Stimulated activated CD8-positive, alpha-beta memory T cell treated with anti-CD3 and anti-CD28 coated beads, Interleukin-4, amount 100 ng/mL, for 48 hours (primary cell): Measurements from ENCODE around the gene PITPNM3.
A peak's percentile ranks its signal among the peaks of the same experiment; 100 is the strongest.
"Not testable (repeated sequence)": the region's sequence is repeated elsewhere in the genome, so short reads cannot be mapped to it uniquely, and the experiment has no call there.

Source experiments
- DNase-seq: peaks from one replicate; pipeline ENCODE4 v3.0.0-alpha.2; 2020

The PITPNM3 gene

DNA sequence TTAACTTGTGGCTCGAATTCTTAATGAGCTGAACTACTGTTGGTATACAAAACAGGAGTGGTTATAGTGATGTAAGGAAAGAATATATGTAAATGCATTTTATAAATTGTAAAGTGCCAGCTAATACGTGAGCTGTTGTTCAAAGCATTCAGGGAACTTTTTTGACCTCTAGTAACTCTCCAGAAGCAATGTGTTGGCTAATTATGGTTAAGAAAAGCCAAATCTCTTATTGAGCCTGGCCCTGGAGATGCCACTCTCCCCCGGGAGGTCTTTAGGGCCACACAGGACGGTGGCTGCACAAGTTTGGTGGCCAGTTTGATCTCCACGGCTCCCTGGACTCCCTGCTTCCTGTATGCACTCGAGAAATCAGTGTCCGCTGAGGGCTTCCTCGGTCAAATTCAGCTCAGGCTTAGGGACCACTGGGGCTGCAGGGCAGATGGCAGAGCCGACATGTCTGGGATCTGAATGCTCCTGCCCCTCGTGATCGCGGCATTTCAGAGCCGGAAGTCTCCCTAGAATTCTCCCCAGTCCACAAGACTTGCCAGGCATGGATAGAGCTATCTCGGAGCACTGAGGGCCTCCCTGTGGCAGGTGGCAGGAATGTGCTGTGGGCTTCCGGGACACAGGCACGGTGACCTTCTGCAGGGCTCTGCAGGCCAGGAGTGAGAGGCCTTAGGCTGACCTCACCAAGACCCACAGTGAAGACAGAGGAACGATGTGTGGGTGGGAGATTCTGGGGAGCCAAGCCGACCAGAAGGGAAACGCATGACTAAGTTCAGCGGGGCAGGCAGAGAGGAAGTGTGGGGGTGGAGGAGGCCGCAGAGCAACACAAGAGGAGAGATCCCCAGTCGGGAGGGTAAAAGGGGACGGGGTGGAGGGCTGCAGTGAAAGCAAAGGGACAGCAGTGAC is 18.6 kb upstream of the PITPNM3 start:
- DNase-seq: peak; percentile 69

DNA sequence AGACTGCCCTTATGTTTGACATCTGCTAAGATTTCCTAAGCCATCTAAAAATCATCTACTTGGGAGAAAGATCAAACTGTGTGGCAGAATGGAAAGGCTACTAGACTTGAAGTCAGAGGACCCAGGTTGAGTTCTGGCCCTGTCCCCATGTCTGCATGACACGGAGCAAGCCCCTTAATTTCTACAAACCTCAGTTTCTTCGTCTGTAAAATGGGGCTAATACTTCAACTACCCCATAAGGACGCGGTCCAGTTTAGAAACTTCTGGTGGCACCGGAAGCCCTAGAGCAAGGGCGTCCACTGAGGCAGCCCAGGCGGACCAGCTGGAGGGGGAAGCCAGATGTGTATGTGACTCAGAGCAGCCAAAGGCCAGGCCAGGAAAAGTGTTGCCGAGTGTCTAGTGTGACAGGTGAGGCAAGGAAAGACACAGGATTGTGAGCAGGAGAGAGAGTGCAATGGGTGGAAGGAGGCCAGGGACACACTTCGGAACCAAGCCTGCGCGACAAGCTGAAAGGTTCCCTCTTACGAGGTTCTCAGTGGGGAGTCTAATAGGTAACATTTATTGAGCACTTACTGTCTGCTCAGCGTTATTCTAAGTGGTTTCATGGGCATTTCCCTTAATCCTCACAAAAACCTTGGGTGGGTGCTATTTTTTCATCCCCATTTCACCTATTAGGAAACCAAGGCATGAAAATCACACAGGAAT is 17.8 kb upstream of the PITPNM3 start:
- no peak for DNase-seq

DNA sequence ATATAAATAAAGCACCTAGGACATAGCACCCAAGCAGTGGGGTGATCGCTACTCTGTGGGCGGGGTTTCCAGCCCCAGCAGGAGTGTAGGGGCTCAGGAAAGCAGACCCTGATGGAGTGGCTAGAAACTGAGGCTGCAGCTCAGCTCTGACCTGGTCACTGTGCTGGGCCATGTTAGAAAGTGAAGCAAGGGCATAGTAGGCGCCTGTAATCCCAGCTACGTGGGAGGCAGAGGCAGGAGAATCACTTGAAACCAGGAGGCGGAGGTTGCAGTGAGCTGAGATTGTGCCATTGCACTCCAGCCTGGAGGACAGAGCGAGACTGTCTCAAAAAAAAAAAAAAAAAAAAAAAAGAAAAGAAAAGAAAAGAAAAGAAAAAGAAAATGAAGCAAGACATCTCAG is 17.1 kb upstream of the PITPNM3 start:
- not testable (repeated sequence) for DNase-seq

DNA sequence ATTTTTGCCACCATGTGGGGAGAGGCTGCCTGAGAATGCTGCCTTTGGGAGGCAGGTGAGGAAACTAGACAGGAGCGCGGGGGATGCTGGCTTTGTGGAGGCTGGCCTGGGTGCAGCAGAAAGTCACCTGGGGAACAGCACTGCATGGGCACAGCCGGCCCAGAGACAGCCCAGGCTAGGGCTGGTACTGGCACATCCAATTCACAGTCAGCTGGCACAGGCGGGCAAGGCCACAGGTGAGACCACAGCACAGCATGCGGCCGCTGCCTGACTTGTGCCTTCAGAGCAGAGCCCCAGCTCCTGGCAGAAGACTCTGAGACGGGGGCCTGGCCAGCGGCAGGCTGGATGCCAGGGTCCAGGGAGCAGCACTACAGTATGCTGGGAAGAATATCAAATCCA is 16.6 kb upstream of the PITPNM3 start:
- DNase-seq: no peak

DNA sequence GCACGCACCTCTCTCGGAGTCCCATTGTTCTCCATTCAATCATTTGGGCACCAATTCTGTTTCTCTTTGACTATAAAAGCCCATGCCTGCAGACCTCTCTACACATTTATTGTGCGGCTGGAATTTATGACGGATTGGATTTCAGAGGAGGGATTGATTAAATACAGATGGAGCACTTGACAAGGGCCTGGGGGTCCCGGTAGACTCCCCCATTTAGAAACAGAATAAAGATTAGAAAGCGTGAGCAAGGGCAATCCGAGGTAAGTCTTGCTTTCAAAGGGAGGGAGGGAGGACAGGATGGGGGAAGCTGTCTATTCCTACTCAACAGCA is 15.1 kb upstream of the PITPNM3 start:
- DNase-seq: no peak

DNA sequence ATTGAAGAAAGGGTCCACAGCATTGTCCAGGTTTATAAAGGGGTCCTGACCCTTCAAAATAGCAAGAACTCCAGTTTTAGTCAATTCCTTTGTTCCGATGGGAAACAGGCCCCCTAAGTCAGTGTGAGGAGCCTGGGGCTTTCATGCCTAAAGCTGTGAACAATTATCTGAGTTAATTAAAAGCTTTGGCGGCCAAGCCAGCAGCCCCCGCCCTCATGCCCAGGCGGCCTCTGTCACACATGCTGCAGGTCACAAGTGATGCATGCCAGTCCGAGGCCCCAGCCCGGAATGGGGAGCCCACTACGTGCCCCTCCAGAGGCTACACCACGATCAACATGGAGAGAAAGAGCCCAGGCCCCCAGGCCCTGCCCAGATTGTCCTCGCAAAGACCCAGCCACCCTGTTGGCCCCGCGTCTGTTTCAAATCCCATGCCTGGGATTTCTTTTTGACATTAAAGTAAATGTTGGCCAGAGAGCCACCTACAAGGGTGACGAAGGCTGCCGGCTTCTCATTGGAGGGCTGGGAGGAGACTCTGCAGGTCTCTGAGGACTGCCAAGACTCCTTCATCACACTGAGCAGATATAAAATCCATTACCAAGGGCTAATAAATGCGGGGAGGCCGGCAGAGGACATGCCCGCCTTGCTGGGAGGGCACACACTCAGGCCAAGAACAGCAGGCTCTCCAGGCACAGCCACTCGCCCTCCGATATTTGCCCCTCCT is 14.5 kb upstream of the PITPNM3 start:
- DNase-seq: no peak

DNA sequence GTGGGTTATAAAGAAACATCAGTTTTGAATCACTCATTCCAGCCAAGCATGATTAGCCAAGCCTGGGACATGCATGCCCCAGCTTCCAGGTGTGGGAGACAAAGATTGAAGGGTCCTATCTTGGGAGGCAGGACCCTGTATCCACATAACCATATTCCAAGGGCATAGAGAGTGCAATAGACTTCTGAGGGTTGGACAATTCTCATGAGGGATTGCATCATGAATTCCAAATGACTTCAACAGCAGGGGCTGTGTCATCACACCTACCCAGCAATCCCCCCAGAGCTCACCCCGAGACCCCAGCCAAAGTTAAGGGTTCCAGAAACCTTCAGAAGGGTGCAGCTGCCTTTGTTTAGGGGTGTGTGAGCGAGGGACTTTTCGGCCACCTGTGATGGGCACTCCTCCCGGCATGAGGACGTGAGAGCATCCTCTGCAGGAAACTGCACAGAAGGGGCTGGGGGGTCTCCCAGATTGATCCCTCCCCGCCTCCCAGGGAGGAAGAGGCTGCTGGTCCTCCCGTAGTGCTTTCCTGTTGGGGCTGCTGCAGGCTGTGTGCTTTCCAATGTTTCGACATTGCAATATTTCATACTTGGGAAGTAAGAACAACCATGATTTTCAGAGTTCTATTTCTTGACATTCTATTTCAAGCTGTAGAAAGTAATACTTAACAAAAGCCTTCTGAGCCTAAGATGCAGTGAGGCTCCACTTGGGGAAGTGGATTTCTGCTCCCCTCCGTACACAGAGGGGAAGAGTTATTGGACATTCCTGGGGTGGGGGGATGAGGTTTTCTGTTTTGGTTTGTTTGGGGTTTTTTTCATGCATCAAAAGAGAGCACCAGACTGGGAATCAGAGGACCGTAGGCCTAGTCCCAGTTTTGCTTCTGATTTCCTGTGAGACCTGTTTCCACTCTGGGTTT is 13.3 kb upstream of the PITPNM3 start:
- no peak for DNase-seq

DNA sequence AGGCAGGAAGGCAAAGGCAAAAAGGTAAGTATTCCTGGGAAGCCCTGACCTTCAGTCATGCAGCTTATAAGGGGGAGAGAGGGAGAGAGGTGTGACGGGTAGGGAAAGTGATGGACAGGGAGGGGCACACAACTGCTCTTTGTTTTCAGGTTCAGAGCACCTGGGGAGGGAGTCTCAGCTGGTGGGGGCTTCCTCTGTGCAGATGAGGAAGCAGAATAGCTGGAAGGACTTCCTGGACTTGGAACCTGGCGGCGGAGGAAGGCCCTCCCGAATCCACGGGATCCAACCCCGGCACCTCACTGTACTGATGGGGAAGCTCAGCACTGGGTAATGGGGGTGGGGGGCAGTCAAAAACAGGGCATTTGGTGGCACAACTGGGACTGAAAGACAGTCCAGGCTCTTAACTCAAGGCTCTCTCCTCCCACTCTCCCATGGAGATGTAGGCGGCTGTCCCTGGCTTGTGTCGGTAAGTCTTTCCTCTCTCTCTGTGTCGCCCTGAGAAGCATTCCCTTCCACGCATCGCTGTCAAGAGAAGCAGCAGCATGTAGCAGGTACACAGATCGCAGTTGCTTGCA is 11.9 kb upstream of the PITPNM3 start:
- no peak for DNase-seq

DNA sequence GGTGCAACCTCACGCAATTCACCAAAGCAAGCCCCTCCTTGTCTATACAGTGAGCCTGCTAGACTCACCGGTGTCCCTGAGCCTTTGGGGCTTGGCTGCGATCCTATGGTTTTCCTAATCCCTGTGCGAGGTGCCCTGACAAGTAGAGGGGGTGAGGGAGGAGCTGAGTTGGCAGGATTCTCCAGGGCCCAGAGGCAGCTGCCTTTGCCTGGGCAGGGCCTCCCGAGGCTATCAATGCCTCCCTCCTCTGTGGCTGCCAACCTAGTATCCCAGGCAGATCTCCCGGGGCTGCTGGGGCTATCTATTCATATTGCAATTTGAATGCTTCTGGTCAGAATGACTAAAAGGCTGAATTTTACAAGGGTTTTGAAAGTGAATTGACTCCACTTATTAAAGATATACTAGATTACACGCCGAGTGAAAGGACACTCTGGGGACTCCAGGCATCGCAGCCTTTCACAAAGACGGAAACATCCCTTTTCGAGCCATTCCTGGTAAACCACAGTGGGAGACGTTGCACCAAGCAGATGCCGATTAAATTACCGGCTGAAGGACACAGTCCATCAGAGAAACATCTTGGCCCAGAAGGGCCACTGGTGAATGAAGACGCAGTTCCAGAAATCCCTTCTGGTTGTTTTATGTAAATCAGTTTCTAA is 11.3 kb upstream of the PITPNM3 start:
- DNase-seq: no peak

DNA sequence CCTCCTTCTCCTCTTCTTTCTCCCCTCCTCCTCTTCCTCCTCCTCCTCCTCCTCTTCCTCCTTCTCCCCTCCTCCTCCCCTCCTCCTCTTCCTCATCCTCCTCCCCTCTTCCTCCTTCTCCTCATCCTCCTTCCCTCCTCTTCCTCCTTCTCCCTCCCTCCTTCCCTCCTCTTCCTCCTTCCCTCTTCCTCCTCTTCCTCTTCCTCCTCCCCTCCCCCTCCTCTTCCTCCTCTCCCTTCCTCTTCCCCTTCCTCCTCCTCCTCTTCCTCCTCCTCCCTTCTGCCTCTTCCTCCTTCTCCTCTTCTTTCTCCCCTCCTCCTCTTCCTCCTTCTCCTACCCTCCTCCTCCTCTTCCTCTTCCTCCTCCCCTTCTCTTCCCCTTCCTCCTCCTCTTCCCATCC is 5.1 kb upstream of the PITPNM3 start:
- no peak for DNase-seq

DNA sequence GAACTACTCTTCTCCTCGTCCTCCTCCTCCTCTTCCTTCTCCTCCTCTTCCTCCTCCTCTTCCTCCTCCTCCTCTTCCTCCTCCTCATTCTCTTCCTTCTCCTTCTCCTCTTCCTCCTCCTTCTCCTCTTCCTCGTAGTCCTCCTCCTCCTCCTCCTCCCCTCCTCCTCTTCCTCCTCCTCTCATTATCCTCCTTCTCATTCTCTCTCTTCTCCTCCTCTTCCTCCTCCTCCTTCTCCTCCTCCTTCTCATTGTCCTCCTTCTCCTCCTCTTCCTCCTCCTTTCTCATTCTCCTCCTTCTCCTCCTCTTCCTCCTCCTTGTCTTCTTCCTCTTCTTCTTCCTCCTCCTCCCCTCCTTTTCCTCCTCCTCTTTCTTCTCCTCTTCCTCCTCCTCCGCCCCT is 4.1 kb upstream of the PITPNM3 start:
- DNase-seq: no peak

DNA sequence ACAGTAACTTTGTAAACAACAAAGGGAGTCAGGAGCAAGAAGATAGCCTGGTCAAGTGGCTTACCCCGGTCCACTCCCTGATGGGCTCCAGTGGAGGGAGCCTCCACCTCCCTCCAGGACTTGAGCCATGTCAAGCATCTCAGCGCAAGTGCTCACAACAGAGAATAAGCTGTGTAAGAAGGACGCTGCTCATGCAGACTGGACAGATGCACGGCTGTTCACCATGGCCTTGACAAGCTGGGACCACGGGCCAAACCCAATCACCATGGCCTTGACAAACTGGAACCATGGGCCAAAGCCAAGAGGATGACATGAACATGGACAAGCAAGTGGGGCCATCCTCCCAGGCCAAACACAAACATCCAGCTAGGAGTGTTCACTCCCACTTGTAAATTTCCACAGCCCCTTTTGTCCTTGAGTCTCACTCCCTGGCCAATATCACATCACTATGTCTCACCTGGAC is 3.4 kb upstream of the PITPNM3 start:
- DNase-seq: no peak

DNA sequence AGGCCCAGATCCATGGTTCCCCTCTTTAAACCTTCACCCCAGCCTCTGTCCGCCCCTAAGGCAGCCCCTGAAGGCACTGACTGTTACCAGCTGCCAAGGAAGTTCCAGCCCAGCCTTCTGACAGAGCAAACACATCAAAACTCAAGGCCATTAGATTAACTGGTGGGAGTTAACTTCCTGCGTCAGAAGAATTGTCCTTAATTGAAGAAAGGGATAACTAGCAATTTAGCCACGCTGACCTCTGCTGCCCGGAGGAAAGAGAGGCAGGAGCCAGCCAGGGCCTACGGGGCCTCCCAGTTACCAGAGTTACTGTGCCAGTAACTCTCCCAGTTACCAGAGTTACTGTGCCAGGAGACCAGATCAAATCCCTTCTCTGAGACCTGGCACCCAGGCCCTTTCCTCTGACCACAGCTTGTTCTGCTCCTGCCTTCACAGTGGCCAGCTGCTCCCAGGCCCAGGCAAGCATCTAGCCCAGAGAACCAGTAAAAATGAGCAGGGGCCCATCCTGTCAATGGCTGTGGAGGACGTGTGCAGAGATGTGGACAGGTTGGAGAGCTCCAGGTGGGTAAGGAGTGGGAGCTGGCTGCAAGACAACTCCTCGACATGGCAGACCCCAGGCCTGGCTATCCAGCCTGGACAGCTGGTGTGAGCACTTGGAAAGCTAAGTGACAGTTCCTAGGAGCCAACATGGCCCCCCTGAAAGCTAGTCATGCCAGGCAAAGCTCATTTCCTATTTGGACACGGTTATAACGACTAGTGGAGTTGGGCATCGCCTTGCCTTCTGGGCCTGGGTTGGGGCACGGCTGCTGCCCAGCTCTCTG is 2.8 kb upstream of the PITPNM3 start:
- DNase-seq: no peak

DNA sequence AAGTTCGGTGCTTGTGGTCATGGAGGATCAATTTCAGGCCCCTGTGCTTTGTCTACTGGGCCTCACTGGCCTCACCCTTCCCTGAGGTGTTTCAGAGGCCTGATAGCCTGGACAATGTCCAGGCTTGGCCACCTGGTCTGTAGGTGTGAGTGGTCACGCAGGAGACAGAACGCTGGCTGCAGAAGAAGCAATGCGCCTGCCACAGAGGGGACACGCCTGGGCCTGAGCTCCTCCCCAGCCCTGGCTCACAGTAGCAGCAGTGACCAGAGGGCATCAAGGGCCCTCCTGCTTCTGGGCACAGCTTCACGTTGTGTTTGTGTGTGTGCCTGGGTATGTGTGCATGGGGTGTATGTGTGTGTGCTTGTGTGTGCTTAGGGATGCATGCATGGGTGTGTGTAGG is 1.9 kb upstream of the PITPNM3 start:
- no peak for DNase-seq

DNA sequence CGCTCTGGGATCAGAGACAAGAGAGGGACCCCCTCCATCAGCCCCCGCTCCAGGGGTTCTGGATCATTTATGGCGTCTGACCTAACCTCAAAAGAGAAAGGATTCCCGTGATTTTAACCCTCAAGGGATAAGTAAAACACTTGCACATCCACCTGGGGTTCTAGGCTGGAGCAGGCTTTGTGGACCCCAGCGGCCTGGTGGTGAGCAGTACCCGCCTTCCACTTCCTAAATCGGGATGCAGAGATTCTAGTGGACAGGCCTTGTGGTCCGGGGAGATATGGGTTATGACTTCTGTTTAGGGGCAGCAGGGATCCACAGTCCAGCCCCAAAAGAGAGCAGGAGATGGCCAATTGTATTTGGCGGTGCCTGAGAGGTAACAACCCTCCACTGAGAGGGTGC is 684 bp upstream of the PITPNM3 start:
- DNase-seq: no peak

DNA sequence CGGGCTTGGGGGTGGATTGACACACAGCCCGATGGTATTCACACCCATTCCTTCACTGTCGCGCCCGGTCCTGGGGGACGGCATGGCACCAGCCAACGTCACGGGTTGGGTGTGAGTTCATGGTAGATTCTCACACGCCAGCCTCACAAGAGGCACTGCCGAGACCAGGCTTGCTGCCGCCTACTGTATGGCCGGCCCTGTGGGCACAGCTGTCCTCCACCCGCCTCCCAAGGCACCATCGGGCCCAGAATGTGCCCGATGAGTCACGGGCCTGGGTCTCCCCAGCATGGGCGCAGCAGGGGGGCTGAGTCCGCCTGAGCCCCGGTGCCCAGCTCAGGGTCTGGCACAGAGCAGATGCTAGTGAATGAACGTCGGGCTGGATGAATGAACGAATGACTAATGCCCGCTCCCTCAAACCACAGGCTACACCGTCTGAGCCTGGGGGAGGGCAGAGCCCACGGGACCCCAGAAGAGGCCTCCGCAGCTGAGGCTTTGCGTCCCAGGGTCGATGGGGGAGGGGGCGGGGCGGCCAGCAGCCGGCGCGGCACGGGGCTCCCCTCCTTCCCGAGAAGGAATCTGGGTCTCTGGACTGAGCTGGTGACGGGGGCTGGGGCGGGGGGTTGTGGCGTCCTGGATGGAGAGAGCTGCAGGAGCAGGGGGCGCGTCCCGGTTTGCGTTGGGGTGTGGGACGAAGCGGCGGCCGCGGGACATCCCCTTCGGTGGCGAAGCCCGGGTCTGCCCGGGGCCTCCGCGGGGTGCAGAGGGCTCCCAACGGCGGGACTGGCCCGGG is 829 bp downstream of the PITPNM3 start:
- peak; percentile 32 for DNase-seq

DNA sequence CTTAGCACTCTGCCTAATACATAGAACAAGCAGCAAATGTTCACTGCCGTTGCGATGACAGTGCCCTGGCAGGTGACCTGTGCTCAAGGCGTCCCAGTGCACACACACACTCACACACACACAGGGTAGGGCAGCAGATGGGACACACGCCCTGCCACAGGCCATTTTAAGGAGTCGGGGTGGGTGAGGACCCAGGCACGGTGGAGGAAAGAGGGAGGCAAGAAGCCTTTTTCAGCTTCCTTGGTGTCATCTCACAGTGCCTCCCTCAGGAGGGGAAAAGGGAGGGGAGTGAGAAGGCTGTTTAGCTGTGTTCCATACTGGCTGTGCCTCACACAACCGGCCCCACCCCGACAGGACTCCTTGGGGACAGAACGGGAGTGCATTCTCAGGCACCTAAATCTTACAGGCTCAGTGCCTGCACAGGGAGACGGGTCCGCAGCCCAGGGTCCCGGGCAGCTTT is 1.5 kb downstream of the PITPNM3 start:
- no peak for DNase-seq

DNA sequence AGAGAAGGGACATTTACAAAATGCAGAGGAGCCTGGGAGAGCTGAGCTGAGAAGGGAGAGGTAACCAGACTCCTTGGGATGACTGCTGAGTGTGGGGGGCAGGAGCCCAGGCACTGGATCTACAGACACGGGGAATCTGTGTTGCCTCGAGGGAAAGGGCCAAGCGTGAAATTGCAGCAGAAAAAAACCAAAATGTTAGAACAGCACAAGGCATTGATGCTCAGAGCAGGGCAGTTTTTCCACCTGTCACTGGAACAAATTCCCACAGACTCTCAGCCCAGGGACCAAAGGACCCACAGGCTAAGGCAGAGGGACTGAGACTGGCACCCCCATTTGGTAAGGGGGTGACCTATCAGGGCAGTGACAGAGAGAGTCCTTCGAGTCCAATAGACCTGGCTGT is 2.0 kb downstream of the PITPNM3 start:
- DNase-seq: no peak

DNA sequence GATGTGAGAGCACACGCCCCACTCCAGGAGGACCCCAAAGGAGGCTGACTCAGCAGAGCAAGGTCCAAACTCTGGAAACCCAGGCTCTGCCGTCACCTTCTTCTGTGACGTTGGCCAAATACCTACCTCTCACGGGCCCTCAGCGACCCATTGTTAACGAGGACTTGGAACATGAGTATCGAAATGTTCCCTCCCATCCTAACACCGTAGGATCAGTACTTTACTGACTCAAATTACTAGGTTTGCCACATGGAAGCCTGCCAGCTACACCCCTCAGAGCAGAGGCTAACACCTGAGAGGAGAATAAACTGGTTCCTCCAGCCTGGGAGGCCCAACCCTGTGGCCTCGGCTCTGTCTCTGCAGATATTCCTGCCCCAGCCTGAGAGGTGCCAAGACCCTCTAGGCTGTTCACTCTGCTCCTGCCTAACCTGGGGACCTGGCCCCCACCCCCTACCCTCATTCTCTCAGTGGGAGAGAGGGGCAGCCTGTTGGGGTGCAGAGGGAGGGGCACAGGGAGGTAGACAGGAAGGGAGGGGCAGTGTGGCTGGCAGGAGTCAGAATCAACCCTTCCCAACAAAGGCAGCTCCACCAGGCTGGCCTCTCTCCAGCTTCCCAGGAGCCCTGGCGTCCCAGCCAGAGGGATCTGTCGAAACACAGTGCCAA is 4.4 kb downstream of the PITPNM3 start:
- DNase-seq: no peak
